IPS DF 4.7 (cell line): ENCODE measurements around the gene ADGRF1.
"Not testable (repeated sequence)": the region's sequence is repeated elsewhere in the genome, so short reads cannot be mapped to it uniquely, and the experiment has no call there.

ENCODE experiments used
- DNase-seq: peaks from one replicate; pipeline ENCODE4 v3.0.0-alpha.2; 2013; ENCODE audit warnings: low spot score; ENCODE audit errors: extremely low read depth

ADGRF1 gene

DNA sequence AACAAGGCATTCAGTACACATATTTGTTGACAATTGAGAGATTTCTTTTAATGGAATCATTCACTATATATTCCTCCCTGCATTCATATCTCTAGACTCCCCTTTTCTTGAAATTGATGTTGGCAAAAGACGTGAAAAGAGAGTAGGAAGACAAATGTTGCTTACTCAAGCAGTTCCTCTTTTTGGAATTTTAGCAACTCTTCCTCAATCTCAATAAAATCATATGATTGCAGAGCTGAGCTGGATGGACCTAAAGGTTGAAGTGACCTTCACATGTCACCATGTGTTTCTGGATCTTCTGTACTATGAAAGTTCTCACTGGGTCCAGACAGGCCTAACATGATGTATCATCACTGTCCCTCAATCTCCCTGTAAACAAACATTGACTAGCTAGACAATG is 18.6 kb downstream of the ADGRF1 start:
- DNase-seq: no peak

DNA sequence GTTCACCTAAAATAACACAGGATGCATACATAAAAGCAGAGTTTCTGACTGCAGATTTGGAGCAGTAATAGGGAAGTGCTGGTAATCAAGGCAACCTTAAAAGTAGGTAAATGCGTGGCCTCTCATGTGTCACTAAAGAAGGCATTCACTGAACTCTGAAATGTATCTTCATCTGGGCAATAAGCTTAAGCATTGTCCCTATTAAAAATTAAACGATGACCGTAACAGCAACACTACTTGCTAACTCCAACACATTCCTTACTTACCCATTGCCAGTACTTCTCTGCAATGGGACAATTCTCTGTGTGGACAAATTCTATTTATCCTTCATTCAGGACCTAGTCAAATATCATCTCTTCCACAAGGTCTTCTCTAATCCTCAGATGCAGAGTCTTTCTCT is 19.9 kb downstream of the ADGRF1 start:
- DNase-seq: no peak

DNA sequence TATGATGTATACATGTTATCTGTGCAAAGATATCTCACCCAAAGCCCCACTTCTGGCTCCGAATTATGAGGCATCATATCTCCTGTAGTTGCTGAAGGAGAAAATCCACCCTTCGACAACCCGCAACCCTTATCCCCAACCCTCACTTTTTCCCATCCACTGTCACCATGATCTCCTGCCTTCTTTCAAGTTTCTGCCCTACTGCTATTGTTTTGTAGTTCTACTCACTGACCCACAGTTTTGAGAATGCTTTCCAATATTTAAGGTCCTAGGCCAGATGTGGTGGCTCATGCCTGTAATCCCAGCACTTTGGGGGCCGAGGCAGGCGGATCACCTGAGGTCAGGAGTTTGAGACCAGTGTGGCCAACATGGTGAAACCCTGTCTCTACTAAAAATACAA is 22.2 kb downstream of the ADGRF1 start:
- DNase-seq: no peak

GRCh38 chr6:47016909-47017308 is 25.2 kb downstream of the ADGRF1 start:
- no peak for DNase-seq

- no peak for DNase-seq
Measured at GRCh38 chr6:47016261-47016660, 25.9 kb downstream of the ADGRF1 start.

DNA sequence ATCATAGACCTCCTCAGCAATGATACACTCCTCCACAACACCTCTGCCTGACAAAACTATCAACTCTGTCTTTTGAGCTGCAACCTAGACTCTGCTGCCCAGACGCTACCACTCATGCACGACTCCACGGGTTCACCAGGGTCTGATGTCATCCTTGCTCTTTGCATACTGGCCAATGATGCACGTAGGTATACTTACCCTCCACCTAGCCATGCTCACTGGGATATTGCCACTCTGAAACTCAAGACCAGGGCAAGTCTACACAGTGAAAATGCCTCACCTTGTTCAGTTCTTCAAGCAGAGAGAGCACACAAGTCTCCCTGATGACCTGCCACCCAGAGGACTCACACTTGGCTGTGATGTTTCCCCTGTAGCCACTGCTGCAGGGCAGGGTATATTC is 27.7 kb downstream of the ADGRF1 start:
- DNase-seq: no peak

GRCh38 chr6:47009583-47009982 is 32.5 kb downstream of the ADGRF1 start:
- no peak for DNase-seq

DNA sequence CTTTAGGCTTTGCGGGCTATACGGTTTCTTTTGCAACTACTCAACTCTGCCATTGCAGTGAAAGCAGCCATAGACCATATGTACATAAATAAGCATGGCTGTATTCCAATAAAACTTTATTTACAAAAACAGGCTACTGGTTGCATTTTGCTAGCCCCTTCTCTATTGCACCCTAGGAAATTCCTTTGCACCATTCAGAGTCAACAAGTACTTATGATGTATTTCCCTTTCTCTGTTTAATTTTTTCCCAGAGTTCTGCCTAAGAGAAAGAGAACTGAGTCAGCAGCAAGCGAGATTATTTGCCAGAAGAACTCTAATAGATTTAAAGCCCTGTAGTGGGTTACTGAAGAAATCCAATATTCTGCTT is 33.8 kb downstream of the ADGRF1 start:
- no peak for DNase-seq

DNA sequence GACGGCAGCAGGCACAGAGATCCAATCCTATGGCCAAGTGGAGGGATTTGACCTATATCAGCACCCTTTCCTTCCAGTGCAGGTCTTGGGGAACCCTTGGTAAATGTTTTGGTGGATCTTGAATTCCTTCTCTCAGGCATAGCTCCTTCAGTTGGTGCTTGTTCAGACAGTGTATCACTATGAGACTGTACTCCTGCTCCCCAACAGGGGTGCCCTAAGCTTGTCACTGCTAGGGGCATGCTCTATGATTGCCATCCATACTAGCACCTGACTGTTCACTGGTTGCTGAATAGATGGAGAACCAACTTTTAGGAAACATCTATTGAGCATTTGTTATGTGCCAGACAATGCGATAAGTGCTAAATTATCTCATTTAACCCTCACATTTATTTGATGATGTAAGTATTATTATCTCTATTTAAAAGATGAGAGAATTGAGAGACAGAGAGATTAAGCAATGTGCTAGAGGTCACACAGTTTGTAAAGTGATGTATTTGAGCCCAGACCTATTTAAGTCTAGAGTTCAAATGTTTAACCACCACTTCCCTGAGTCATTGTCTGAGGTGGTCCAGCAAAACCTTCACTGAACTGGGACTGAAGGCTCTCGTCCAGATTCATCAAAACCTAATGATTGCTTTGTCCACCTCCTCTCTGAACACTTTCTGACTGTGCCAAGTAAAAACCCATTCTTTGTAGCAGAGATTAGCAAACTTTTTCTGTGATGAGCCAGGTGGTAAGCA is 34.3 kb downstream of the ADGRF1 start:
- no peak for DNase-seq

GRCh38 chr6:47005486-47005885 is 36.6 kb downstream of the ADGRF1 start:
- no peak for DNase-seq

DNA sequence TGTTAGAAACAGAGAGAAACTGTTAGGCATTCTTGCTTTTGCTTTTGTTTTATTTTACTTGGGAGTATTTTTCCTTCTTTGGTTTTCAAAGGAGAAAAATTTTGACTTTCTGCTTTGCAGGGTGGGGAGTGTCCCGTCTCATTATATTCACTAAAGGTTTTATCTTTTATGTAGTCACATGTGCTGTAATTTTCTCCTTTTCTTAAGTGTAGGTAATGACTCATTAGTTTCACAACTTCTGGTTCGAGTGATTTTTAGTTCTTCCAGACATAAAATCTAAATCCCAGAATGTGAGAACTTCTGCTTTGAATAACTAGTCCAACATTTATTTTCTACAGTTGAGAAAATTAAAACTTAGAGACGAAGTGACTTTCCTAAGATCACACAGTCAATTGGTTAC is 37.7 kb downstream of the ADGRF1 start:
- DNase-seq: no peak

DNA sequence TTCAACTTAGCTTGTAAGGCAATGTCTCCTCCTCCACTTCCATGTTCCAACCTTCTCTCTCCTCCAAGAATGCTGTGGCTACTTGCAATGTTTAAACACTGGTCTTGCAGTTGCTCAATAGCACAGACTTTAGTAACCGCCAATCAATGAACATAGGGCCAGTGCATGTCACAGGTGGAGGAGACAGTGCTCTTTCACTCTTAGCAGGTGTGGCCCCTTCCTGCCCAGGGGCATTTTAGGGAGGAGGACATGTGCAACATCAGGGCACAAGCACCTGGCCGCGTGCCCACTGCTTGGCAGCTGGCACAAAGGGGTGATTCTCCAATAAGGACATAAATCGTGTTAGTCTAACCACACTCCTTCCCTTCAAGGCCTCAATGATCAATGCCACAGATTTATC is 41.3 kb downstream of the ADGRF1 start:
- DNase-seq: no peak

DNA sequence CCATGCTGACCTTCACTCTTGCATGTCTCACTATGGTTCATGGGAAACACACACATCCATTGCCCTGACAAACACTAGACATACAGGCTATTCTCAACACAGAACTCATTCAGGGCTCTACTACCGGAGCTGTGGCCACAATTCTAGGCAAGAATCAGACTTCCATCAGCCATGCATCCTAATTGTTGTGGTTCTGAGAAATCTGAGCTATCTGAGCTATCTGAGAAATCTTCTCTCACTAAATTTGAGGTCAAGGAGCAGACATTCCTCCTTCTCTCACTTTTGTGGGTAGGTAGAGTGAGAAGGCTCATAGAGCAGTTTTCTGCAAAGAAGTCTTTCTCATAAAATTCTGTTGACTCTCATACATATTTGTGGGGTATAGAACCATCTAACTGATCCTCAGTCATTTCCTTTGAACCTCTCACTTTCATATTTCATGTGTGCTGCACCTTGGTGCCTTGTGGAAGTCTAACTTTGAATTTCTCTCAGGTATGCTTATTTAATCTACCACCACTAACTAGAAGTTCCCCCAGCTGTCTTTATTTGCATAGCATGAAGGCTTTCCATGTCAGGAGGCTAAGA is 43.6 kb downstream of the ADGRF1 start:
- no peak for DNase-seq

DNA sequence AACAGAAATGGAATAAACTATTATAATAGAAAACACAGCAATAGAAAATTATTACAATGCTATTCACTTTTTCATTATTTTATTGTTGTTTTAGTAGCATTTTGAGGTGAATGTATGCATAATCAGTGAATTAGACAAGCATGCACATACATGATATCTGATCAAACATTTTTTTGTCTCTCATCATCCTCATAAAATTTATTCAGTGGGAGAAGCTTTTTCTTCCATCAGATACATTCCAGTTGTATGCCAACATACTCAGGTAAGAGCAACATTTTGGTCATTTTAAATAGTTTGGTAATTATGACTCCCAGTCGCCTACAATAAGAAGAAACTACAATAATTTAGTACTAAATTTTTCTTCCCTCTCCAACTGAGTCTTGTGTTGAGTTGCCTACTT is 44.5 kb downstream of the ADGRF1 start:
- DNase-seq: no peak

GRCh38 chr6:46996860-46997641 is 45.1 kb downstream of the ADGRF1 start:
- no peak for DNase-seq

DNA sequence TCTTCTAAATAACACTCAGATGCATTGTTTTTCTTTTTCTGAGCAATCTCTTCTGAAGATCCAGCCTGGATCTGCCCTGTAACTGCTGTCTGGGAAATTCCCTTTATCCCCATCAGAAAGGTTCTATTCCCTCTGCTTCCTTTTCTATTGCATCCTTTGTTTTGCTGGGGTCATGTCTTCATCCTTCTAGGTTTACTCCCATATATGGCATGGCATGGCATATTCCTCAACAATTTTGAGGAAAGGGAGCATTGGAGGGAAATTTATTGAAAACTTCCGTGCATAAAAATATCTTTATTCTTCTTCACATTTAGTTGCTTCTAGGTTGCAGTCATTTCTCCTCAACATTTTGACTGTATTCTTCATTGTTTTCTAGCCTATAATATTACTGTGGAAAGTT is 47.2 kb downstream of the ADGRF1 start:
- DNase-seq: no peak

DNA sequence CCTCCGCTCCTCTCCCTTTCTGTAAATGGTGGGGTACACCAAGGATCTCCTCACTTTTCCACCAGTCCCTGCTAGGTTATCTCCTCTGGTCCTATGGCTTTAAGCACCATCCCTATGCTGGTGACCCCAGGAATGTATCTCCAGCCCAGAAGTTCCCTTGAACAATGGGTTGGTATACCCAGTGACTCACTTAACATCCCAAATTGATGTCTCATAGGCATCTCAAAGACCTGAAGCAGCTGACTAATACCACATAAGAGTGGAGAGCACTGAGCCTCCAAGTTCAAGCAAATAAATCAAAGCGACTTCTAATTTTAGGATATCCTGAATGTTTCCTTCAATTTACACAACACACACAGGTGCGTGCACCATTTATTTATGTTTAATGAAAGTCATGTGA is 48.3 kb downstream of the ADGRF1 start:
- DNase-seq: no peak

DNA sequence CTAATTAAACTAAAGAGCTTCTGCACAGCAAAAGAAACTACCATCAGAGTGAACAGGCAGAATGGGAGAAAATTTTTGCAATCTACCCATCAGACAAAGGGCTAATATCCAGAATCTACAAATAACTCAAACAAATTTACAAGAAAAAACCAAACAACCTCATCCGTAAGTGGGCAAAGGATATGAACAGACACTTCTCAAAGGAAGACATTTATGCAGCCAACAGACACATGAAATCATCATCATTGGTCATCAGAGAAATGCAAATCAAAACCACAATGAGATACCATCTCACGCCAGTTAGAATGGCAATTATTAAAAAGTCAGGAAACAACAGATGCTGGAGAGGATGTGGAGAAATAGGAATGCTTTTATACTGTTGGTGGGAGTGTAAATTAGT is 49.7 kb downstream of the ADGRF1 start:
- not testable (repeated sequence) for DNase-seq

DNA sequence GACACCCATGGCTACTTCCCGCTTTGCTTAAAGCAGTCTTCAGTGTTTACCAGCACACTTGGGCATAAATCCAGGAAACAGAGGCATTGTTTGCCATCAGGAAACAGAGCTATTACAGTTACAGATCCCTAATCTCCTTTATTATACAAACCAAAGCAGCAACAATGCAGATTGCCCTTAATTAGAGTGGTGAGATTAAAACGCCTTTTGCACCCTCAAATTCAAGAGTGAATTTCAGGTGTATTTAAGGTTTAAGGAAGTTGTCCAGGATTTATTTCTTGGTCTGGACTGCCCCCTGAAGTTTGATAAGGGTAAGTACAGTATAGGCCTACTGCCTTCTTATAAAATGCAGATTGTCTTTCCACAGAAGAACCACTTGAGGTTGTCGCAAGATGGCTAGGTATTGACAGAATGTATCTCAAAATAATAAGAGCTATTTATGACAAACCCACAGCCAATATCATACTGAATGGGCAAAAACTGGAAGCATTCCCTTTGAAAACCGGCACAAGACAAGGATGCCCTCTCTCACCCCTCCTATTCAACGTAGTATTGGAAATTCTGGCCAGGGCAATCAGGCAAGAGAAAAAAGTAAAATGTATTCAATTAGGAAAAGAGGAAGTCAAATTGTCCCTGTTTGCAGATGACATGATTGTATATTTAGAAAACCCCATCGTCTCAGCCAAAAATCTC is 51.2 kb downstream of the ADGRF1 start:
- peak; percentile 19 for DNase-seq

DNA sequence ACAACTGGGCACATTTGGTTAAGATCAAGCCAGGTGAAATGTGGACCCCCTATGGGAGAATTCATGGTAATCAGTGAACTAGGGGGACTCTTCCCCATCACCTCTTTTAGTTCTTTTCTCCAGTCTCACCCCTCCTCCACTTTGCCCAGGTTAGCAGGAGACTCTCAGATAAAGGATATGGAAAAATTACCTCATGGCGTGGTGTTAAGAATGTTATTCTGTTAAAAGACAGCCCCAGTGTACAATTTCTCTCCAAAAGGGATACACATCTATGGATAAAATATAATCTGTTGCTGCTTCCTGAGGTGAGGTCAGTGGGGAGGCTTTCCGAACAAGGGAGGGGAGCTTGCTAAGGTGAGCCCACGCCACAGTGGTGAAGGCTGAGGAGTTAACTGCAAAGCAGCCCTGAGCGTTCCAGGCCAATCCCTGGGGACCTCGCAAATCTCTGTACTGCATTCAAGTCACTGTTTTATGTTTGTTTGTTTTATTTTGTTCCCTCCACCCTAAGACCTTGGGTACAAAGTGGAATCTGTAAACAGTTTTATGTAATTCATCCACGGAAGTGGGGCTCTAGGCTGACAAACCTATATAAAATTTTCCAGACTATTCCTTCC is 52.0 kb downstream of the ADGRF1 start:
- DNase-seq: no peak

- DNase-seq: no peak
Measured at GRCh38 chr6:46989398-46989797, 52.7 kb downstream of the ADGRF1 start.

DNA sequence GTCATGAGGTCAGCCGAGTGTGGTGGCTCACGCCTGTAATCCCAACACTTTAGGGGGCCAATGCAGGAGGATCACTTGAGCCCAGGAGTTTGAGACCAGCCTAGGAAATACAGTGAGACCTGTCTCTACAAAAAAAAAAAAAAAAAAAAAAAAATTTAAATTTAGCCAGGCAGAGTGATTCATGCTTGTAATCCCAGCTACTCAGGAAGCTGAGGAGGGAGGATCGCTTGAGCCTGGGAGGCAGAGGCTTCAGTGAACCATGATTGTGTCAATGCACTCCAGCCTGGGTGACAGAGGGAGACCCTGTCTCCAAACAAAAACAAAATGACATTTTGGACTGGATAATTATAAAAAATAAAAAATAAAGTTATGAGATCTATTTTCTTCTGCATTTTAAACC is 56.2 kb downstream of the ADGRF1 start:
- no peak for DNase-seq
